Medulla oblongata (tissue), 1 donor: ENCODE results near the gene CYTH4.

ENCODE experiments used
- DNase-seq: peaks from one replicate; pipeline ENCODE4 v3.0.0-alpha.2; 2015; ENCODE audit errors: extremely low spot score

CYTH4 gene

DNA sequence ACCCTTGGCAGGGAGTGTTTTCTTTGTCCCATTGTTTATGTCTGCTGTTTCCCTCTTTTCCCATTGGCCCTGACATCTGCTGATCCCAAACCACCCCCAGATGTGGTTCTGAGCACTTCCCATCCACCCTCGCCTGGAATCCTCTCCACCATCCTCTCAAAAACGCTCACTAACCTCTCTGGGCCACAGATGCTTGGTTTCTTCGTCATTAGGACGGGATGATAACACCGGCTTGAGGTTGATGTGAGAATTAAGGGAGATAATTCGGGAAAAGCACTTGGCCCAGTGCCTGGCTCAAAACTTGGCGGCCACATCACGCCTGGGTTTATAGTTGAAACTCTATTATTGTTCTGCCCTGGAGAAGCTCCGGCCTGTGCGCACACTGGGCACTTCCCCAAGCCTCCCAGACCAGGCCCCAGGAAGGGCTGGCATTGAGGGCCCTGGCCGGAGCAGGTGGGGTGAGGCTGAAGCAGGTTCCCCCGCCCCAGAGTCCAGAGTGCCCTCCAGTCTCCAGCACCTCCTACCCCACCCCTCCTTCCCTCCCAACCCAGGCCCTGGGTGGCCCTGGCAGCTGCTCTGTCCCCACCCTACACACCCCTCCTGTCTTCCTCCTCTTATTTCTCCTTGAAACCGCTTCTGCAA is 63.7 kb downstream of the CYTH4 start:
- no peak for DNase-seq

DNA sequence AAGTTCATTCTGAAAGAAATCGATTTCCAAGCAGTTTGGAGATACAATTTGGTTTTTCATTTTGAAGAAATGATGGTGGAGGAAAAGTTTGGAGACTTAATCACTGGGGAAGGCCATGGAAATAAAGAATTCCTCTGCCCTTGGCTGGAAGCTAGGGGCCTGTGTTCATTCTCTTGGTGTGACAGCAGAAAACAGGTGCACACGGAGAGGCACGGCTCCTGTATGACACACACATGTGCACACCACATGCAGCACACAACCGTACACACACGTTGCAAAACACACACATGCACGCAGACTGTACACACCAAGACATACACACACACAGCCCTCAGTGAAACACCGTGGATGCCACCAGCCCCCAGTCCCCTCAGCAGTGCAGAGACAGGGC is 64.2 kb downstream of the CYTH4 start:
- DNase-seq = no peak

DNA sequence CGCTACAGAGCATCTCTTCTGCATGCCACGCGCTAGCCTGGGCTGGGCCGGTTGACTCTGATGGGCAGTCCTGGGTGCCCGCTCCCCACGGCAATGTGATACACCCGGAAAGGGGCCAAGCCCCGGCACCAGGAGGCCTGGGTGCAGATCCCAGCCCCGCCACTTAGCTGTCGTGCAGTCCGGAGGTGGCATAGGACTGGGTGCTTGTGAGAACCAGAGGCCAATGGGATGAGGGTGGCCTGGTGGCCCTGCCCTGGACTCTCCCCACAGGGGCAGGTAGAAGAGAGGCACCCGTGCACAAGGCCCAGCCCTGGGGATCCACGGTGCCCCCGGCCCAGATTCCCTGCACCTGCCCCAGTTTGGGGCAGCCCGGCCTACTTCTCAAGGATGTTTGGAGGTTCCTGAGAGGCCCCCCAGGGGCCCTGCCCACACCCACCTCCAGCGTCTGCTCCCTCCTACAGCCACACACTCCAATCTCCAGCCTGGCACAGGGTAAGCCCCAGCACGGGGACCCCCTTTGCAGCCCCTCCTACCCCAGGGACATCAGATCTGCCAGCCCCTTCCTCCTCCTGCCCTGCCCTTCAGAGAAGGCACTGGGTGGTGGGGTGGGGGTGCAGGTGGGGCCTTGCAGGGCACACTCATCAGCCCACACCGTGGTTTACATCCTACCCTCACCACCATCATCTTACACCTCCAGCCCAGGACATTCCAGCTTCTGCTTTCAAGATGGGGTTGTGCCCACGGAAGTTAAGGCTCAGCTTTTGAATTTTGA is 66.9 kb downstream of the CYTH4 start:
- DNase-seq = no peak

DNA sequence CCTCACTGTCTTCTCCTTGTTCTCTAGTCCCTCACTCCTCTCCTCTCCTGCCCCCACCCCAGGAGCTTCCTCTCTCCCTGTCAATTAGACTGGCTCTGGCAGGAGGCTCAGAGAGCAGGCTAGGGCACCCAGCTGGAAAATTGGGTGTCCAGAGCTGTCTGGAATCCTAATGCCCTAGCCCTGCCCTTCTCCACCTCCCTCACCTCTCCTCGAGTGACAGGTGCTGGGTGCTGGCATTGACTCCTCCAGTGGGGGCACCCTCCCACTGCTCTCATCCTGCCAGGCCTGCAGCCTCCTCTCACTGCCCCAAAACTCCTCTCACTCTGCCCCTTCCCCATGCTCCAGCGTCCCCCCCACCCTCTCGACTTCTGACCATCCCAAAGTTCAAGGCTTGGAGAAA is 68.9 kb downstream of the CYTH4 start:
- DNase-seq = no peak

DNA sequence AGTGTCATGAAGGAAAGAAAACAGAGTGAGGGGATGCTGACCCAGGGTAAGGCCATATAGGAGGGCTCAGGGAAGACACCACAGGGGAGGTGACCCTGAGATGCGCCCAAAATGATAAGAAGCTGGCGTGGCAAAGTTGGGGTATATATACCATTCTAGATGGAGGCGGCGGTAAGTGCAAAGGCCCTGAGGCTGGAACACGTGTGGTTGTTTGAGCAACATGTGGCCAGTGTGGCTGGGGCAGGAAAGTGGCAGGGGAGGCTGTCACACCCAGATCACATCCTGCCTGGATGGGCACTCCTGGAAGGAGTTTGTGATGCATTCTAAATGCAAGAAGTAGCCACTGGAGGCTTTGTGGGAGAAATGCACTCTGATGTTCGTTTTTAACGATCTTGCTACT is 70.2 kb downstream of the CYTH4 start:
- DNase-seq = no peak

DNA sequence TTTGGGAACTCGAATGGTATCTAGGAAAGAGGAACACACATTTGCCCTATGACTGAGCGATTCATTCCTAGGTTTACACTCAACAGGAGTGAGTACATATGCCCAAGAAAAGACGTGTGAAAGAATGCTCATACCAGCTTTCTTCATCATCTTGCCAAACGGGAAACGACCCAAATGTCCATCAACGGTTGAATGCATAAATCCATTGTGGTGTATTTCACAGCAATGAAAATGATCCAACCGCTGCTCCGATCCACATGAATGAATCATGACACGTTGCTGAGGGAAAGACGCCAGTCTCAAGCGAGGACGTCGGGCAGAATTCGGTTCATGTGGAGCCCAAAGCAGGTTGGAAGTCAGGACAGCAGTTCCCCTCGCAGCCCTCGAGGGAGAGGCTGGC is 71.5 kb downstream of the CYTH4 start:
- DNase-seq = no peak

DNA sequence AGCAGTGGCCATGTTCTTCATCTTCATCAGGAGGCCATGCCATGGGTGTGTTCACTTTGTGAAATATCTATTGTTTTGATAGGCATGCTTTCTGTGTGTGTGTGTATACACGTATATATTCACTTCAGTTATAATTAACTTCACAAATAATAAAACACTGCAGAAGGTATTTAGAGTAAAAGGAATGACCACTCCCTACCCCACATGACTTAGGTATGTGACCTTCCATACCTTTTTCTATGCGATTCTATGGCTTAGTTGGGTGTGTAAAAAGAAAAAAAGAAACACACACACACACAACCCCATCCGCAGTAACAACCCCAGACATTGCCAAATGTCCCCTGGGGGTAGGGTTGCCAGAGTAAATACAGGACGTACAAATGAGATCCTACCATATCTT is 72.0 kb downstream of the CYTH4 start:
- no peak for DNase-seq

DNA sequence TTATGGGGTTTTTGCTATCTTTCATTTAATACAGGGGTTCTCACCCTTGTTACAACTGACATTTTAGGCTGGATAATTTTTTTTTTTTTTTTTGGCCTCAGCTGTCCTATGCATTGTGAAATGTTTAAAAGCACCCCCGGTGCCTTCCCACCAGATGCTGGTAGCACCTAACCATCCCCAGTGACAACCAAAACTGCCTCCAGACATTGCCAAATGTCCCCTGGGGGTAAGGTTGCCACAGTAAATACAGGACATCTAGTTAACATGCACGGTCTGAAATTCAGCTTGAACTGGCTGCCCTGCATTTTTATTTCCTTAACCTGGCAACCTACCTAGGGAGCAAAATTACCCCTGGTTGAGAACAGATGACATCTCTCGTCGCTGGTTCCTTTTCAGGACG is 72.4 kb downstream of the CYTH4 start:
- no peak for DNase-seq

DNA sequence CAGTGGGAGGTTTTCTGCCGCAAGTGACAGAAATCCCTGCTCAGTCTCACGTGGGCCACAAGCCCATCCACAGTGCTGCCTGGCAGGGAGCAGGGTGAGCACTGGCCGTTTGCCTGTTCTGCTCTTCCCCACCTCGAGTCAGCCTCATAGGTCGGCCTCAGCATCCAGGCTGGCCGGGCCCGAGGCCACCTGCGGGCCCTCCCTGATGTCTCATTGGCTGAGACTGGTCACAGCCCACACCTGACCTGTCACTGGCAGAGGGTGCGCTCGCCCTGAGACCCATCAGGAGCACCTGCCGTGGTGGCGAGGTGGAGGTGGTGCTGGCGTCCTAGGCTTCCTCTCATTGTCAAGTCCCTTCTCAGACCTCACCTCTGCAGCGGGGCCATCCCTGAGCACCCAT is 72.9 kb downstream of the CYTH4 start:
- DNase-seq = no peak

GRCh38 chr22:37356922-37357321 is 74.6 kb downstream of the CYTH4 start:
- DNase-seq = no peak

GRCh38 chr22:37357446-37358075 is 75.3 kb downstream of the CYTH4 start:
- DNase-seq = no peak

DNA sequence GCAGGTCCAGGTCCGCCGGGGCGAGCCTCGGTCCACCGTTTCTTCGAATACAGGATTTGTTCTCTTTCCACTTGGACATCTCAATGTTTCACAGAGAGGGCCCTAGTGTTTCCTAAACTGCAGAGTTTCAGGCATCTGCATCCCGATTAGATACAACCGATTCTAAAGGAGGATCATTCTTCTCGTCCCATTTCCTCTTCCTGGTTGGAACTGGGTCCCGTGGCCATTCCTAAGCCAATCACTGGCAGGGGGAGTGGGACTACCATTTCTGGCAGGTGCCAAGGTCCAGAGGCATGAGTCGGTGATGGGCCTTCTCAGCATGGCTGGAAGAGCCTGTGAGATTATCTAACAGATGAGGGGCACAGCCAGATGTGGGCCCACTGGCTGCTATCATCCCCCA is 76.1 kb downstream of the CYTH4 start:
- DNase-seq = no peak

- DNase-seq = no peak
Measured at GRCh38 chr22:37358917-37359316, 76.6 kb downstream of the CYTH4 start.

DNA sequence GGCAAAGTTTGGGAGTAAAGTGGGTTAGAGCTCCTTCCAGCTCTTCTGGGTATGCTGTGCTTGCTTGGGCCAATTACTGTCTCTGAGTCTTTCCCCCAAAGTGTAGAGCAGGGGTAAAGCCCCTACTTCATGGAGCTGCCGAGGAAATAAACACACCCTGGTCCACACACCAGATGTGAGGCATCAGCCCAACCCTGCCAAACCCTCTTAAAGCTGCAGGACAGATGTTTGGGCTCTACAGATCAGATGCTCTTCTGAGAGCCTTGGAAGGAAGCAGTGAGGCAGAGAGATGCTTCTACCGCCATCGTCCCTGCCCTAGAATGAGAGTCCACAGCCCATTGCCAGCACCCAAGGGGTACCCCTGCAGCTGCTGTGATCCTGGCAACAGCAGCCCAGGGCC is 80.3 kb downstream of the CYTH4 start:
- DNase-seq = no peak

DNA sequence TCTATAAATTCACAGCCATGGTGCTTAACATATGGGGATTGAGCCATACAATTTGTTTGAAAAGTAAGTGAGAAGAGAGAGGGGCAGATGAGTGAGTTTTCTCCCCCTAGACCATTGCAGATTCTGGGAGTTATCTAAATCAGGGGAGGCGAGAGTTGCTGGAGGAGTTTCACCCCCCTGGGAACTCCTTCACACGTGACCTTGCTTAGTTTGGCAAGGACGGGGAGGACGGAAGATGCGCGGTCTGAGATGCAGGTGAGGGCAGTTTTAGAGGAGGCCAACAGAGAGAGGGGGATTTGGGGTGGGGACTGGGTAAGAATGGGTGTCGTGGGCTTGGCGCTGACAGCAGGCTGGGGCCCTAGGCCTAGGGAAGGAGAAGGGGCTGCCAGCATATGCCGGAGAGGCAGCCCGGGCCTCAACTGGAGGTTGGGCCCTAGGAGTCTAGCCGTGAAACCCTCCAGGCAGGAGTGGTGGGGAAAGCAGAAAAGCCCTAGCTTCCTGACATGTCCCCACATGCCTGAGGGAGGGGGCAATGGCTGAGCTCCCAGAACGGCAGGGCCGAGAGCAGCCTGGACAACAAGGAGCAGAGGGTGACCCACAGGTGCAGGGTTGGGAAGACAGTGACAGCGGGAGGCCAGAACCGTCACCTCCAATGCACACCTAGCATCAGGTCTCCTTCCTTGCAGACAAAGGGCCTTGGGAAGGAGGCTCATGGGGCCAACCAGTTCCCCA is 81.1 kb downstream of the CYTH4 start:
- DNase-seq = no peak
